Thyroid gland (tissue), 4 donors: ENCODE data around the gene SLC49A4.

Experiments used
- CTCF ChIP-seq, 6 experiments: fragments of 200-600 bp in 3 of 6; fragments of 450-650 bp in 3 of 6; sonication (generic) in 3 of 6; IDR thresholded peaks; one replicate each; pipeline ENCODE4 v1.5.1; 2016 to 2019; ENCODE audit warnings: antibody characterized with exemption in 6 of 6, mild to moderate bottlenecking in 2 of 6, inconsistent platforms in 1 of 6, moderate library complexity in 1 of 6
- POLR2A ChIP-seq, 2 donors: fragments of 450-650 bp; IDR thresholded peaks; one replicate each; pipeline ENCODE4 v1.6.1; 2017; ENCODE audit warnings: antibody characterized with exemption in 2 of 2, mild to moderate bottlenecking in 2 of 2, moderate library complexity in 1 of 2

DNA sequence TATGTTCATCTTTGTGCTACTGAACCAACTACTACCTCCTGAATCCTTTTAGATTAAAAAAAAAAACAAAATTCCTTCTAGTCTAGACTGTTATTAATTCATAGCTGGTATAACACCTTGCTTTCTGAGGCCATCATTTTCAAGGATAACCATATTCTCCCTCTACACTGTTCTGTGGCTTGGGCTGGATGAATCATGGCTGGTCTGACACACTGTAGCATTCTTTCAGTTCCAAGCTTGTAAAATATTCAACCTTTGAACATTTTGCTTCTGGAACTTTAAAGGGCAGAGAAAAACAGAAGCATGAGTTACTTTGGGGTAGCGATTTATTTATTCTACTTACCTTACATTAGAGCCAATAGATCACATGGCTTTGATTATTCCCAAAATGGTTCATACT, 8.8 kb upstream of the SLC49A4 start:
- TF ChIP-seq POLR2A (IDR thresholded peaks at IDR 0.05) (no peak), CTCF (IDR thresholded peaks at IDR 0.05) (no peak)
